H9 (cell line): ENCODE data around the gene RNF212. TPM values are rescaled to one million over a fixed set of nuclear protein-coding genes. Genes with fewer than 3 reads are reported as not detected.

Experiments
- DNase-seq: peaks from one replicate; pipeline ENCODE4 v3.0.0-alpha.2; 2017
- H2AFZ ChIP-seq: one replicate; pipeline ENCODE4 v1.6.1; 2013; ENCODE audit warnings: mild to moderate bottlenecking, low read length, control low read depth, moderate library complexity
- H2AK5ac ChIP-seq: 2 replicates; pipeline ENCODE4 v1.6.1; 2013; ENCODE audit warnings: low read length, control low read depth, mixed read lengths; ENCODE audit not compliant: insufficient read length
- H2BK120ac ChIP-seq: one replicate; pipeline ENCODE4 v1.6.1; 2013; ENCODE audit warnings: low read depth, mild to moderate bottlenecking, low read length, control low read depth, inconsistent platforms; ENCODE audit not compliant: poor library complexity, severe bottlenecking
- H2BK12ac ChIP-seq: 2 replicates; pipeline ENCODE4 v1.6.1; 2013; ENCODE audit warnings: low read length, control low read depth, mixed read lengths, low read depth; ENCODE audit not compliant: insufficient read length
- H2BK15ac ChIP-seq: 2 replicates; pipeline ENCODE4 v1.6.1; 2013; ENCODE audit warnings: low read depth, low read length, control low read depth
- H2BK20ac ChIP-seq: one replicate; pipeline ENCODE4 v1.6.1; 2013; ENCODE audit warnings: low read depth, mild to moderate bottlenecking, low read length, control low read depth, inconsistent platforms; ENCODE audit not compliant: poor library complexity, severe bottlenecking
- H2BK5ac ChIP-seq: 2 replicates; pipeline ENCODE4 v1.6.1; 2013; ENCODE audit warnings: low read length, control low read depth, mixed read lengths; ENCODE audit not compliant: insufficient read length
- H3K14ac ChIP-seq: 2 replicates; pipeline ENCODE4 v1.6.1; 2013; ENCODE audit warnings: low read length, control low read depth; ENCODE audit not compliant: insufficient read depth
- H3K18ac ChIP-seq: 2 replicates; pipeline ENCODE4 v1.6.1; 2013; ENCODE audit warnings: low read depth, mild to moderate bottlenecking, mixed read lengths, low read length, control low read depth; ENCODE audit not compliant: insufficient read length
- H3K23ac ChIP-seq: 2 replicates; pipeline ENCODE4 v1.6.1; 2013; ENCODE audit warnings: low read length, control low read depth, mixed read lengths, low read depth; ENCODE audit not compliant: insufficient read length
- H3K23me2 ChIP-seq: 2 replicates; pipeline ENCODE4 v1.6.1; 2013; ENCODE audit warnings: low read depth, mild to moderate bottlenecking, mixed read lengths, low read length, control low read depth; ENCODE audit not compliant: insufficient read length, poor library complexity, severe bottlenecking
- H3K27ac ChIP-seq: 2 replicates; pipeline ENCODE4 v1.5.1; 2013; ENCODE audit warnings: low read length, control low read depth, mixed read lengths, low read depth; ENCODE audit not compliant: insufficient read length
- H3K27me3 ChIP-seq: 2 replicates; pipeline ENCODE4 v1.6.1; 2013; ENCODE audit warnings: low read length, control low read depth, inconsistent platforms; ENCODE audit not compliant: insufficient read depth
- H3K4ac ChIP-seq: 2 replicates; pipeline ENCODE4 v1.6.1; 2013; ENCODE audit warnings: low read depth, mild to moderate bottlenecking, control low read depth, inconsistent platforms, low read length, moderate library complexity
- H3K4me1 ChIP-seq: 2 replicates; pipeline ENCODE4 v1.6.1; 2013; ENCODE audit warnings: low read length, control low read depth, inconsistent platforms; ENCODE audit not compliant: insufficient read depth
- H3K4me2 ChIP-seq: 2 replicates; pipeline ENCODE4 v1.6.1; 2013; ENCODE audit warnings: low read length, control low read depth, mixed read lengths; ENCODE audit not compliant: insufficient read length, insufficient read depth
- H3K56ac ChIP-seq: 2 replicates; pipeline ENCODE4 v1.6.1; 2013; ENCODE audit warnings: low read depth, mild to moderate bottlenecking, mixed read lengths, low read length, control low read depth; ENCODE audit not compliant: insufficient read length
- H3K79me1 ChIP-seq: 2 replicates; pipeline ENCODE4 v1.6.1; 2013; ENCODE audit warnings: low read depth, mild to moderate bottlenecking, moderate library complexity, low read length, control low read depth, inconsistent platforms; ENCODE audit not compliant: insufficient read depth, poor library complexity, severe bottlenecking
- H3K79me2 ChIP-seq: 2 replicates; pipeline ENCODE4 v1.6.1; 2013; ENCODE audit warnings: low read length, control low read depth, inconsistent platforms; ENCODE audit not compliant: insufficient read depth
- H3K9ac ChIP-seq: 2 replicates; pipeline ENCODE4 v1.6.1; 2013; ENCODE audit warnings: low read length, control low read depth, mixed read lengths; ENCODE audit not compliant: insufficient read length; ENCODE audit errors: extremely low read depth
- H3K9me3 ChIP-seq: one replicate; pipeline ENCODE4 v1.6.1; 2013; ENCODE audit warnings: low read depth, low read length, inconsistent platforms; ENCODE audit not compliant: control insufficient read depth
- H3T11ph ChIP-seq: one replicate; pipeline ENCODE4 v1.6.1; 2013; ENCODE audit warnings: mild to moderate bottlenecking, low read length, control low read depth, inconsistent platforms
- H4K20me1 ChIP-seq: one replicate; pipeline ENCODE4 v1.6.1; 2013; ENCODE audit not compliant: control insufficient read depth, insufficient read length, insufficient read depth
- H4K5ac ChIP-seq: 2 replicates; pipeline ENCODE4 v1.6.1; 2013; ENCODE audit warnings: low read depth, mild to moderate bottlenecking, mixed read lengths, low read length, control low read depth; ENCODE audit not compliant: insufficient read length
- H4K8ac ChIP-seq: replicated peaks from 2 replicates; pipeline ENCODE4 v1.6.1; 2013; ENCODE audit warnings: low read length, control low read depth, mixed read lengths, low read depth; ENCODE audit not compliant: insufficient read length
- H4K91ac ChIP-seq: 2 replicates; pipeline ENCODE4 v1.6.1; 2013; ENCODE audit warnings: low read depth, mild to moderate bottlenecking, moderate library complexity, mixed read lengths, low read length, control low read depth; ENCODE audit not compliant: insufficient read length
- H3K27ac Mint-ChIP-seq, 3 experiments: 2 replicates in 2 of 3; 3 replicates in 1 of 3; pipeline ENCODE4 v1.8.0; 2020 to 2021; ENCODE audit warnings: mixed read lengths in 3 of 3, mild to moderate bottlenecking in 1 of 3, moderate library complexity in 1 of 3
- H3K27me3 Mint-ChIP-seq: 2 replicates; pipeline ENCODE4 v1.8.0; 2021; ENCODE audit warnings: low read depth, mild to moderate bottlenecking, moderate library complexity, mixed read lengths
- H3K36me3 Mint-ChIP-seq, 3 experiments: 2 replicates in 2 of 3; 3 replicates in 1 of 3; pipeline ENCODE4 v1.8.0; 2020 to 2021; ENCODE audit warnings: low read depth in 3 of 3, mixed read lengths in 3 of 3; ENCODE audit not compliant: insufficient read depth in 1 of 3
- H3K4me1 Mint-ChIP-seq, 2 experiments: 2 replicates each; pipeline ENCODE4 v1.8.0; 2020; ENCODE audit warnings: mixed read lengths in 2 of 2
- H3K4me3 Mint-ChIP-seq, 2 experiments: 2 replicates in 1 of 2; 3 replicates in 1 of 2; pipeline ENCODE4 v1.8.0; 2020 to 2021; ENCODE audit warnings: mild to moderate bottlenecking in 2 of 2, mixed read lengths in 2 of 2, moderate library complexity in 1 of 2
- H3K9me3 Mint-ChIP-seq, 2 experiments: 2 replicates in 1 of 2; 3 replicates in 1 of 2; pipeline ENCODE4 v1.8.0; 2020; ENCODE audit warnings: mild to moderate bottlenecking in 2 of 2, mixed read lengths in 2 of 2, moderate library complexity in 1 of 2
- WGBS: extraction: QIAGEN DNeasy Blood & Tissue Kit; methylation state at CpG from one replicate; pipeline ENCODE4 v1.1.7; 2013; ENCODE audit warnings: missing lambda C conversion rate, low lambda C conversion rate, mixed read lengths; ENCODE audit not compliant: insufficient read length; ENCODE audit errors: extremely low coverage; 5-methylcytosine and 5-hydroxymethylcytosine counted together
- total RNA-seq: library from RNA; stranded (reverse); gene quantifications from 2 replicates; pipeline ENCODE4 v1.2.1, GENCODE V29; 2021
- TF ChIP-seq, protein P1 (sequence below): fragments of 200-600 bp; sonication (generic); conservative IDR thresholded peaks from 3 replicates; pipeline ENCODE4 v1.8.0; 2021; ENCODE audit warnings: antibody characterized with exemption, mild to moderate bottlenecking

RNF212 gene
- total RNA-seq, 1 experiment from 2014 or later: 3.0 TPM

GRCh38 chr4:1060121-1060520 is 53.2 kb downstream of the RNF212 start:
- Histone ChIP-seq H3K4me1 (no peaks in the 10 kb centered on the region), H2BK20ac (no peak overlapping the region), H2BK12ac (no peak overlapping the region), H2BK15ac (no peak overlapping the region), H3K4ac (no peak overlapping the region), H3K79me1 (no peaks in the 10 kb centered on the region), H3K9me3 (no peaks in the 10 kb centered on the region), H3T11ph (no peak overlapping the region), H3K4me2 (no peak overlapping the region), H3K14ac (no peak overlapping the region), H2BK5ac (no peak overlapping the region), H4K20me1 (no peaks in the 10 kb centered on the region), H3K56ac (no peak overlapping the region), H3K27me3 (no peaks in the 10 kb centered on the region), H3K27ac (no peak overlapping the region), H4K91ac (no peak overlapping the region), H4K5ac (no peak overlapping the region), H2AFZ (no peak overlapping the region), H3K23ac (no peak overlapping the region), H4K8ac (no peak overlapping the region), H3K79me2 (no peaks in the 10 kb centered on the region), H2AK5ac (no peak overlapping the region), H2BK120ac (no peak overlapping the region), H3K9ac (no peak overlapping the region), H3K18ac (no peak overlapping the region), H3K23me2 (no peaks in the 10 kb centered on the region)
- DNase-seq: peak; percentile 21
- TF ChIP-seq, protein P1, sequence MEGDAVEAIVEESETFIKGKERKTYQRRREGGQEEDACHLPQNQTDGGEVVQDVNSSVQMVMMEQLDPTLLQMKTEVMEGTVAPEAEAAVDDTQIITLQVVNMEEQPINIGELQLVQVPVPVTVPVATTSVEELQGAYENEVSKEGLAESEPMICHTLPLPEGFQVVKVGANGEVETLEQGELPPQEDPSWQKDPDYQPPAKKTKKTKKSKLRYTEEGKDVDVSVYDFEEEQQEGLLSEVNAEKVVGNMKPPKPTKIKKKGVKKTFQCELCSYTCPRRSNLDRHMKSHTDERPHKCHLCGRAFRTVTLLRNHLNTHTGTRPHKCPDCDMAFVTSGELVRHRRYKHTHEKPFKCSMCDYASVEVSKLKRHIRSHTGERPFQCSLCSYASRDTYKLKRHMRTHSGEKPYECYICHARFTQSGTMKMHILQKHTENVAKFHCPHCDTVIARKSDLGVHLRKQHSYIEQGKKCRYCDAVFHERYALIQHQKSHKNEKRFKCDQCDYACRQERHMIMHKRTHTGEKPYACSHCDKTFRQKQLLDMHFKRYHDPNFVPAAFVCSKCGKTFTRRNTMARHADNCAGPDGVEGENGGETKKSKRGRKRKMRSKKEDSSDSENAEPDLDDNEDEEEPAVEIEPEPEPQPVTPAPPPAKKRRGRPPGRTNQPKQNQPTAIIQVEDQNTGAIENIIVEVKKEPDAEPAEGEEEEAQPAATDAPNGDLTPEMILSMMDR: no peak
- no peak overlapping the region for H3K4me3 Mint-ChIP-seq
- H3K36me3 Mint-ChIP-seq: no peaks in the 10 kb centered on the region
- no CpG with 5 or more reads among the region's 10 CpGs for WGBS
- peaks cover 2 to 10% of the 10 kb centered on the region in 2 experiments; a peak in 2 of 4 replicates for H3K4me1 Mint-ChIP-seq
- H3K27me3 Mint-ChIP-seq: peaks cover 60% of the 10 kb centered on the region
- no peaks in the 10 kb centered on the region for H3K9me3 Mint-ChIP-seq
- H3K27ac Mint-ChIP-seq: no peak overlapping the region
